ENCODE data around the gene ZNF425. TPM values are rescaled to one million over a fixed set of nuclear protein-coding genes. Genes with fewer than 3 reads are reported as not detected.

Gene ZNF425, protein sequence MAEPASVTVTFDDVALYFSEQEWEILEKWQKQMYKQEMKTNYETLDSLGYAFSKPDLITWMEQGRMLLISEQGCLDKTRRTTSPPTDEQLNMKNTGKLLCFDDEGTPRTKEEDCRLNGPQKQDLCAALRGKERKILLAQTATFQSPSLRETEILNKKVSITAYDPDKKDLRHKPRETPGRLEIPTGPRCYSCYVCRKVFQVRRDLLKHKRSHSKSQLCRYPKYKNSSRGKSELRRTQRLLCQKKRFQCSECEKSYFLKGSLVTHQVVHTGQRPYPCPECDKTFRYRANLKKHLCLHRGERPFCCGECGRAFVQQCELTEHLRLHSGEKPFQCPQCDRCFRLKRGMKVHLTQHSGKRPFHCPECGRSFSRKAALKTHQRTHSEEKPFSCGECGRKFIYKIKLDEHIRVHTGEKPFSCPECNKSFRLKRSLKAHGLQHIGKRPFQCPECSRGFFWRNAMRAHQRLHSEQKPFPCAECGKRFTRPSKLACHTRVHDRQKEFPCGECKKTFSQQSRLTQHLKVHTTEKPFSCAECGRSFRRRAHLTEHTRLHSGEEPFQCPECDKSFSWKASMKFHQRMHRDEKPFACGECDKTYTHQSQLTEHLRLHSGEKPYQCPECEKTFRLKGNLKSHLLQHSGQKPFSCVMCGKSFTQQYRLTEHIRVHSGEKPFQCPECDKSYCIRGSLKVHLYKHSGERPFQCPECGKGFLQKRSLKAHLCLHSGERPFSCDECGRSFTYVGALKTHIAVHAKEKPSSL
- 2.2 TPM for polyA plus RNA-seq (2013, experiment 1 of 2)
- 2.2 TPM for polyA plus RNA-seq (2013, experiment 2 of 2)

DNA sequence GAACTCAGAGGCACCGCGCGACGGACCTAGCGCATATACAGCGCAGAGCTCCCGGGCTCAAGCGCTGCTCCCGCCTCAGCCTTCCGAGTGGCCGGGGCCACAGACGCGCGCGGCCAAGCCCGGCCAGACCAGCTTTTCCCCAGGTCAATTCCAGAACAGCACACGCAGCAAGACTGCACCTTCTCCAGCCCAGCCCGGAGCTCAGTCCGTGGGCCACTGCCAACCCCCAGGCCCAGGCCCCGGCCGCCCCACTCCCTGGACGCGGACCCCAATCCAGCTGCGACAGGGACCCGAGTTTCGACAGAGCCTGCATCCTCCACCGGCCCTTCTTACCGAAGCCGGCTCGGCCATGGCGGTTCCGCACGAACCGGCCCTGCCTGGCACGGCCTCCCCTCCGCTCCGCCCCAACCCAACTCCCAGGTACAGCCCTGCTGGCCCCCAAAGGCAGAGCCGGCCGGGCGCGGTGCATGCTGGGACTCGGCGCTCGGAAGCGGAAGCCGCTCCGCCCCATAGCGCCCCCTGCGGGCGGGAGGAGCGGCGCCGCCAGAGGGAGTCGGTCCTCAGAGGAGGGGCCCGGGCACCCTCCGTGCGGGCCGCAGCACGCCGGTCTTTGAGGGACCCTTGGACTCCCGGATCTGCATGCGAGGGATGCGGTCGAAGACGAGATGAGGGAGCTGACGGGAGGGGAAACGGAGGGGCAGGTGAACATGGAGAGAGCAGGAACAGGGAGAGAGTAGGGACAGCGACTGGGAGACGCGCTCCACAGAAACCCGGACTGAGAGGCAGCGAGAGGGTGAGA, at the start of gene ZNF425:
Gene ZNF425 (minus strand): TSS at position 462 of the 799 bp plus-strand sequence. CDS start 111 bp downstream, at position 351.
- peak within 1 kb of the TSS; percentile 86 for H2BK15ac ChIP-seq (ENCODE audit: low read depth, poor library complexity, severe bottlenecking)
- no peaks in the 10 kb centered on the region for H3K27me3 ChIP-seq (ENCODE audit: control insufficient read depth in 1 of 2, insufficient read depth in 1 of 2, low read length in 2 of 2)
- peaks cover 10 to 13% of the 10 kb centered on the region in 2 experiments for H3K36me3 ChIP-seq (ENCODE audit: control insufficient read depth in 1 of 2, insufficient read depth in 2 of 2, low read depth in 1 of 2, low read length in 2 of 2)
- H4K8ac ChIP-seq (ENCODE audit: low read length), result peak within 1 kb of the TSS; percentile 96
- H3K4me2 ChIP-seq (ENCODE audit: low read length, poor library complexity, severe bottlenecking), result peak within 1 kb of the TSS; percentile 70
- DNase-seq, result peak; percentile 93
- H2BK5ac ChIP-seq (ENCODE audit: low read depth, low read length, poor library complexity, severe bottlenecking), result peak within 1 kb of the TSS; percentile 77
- H3K18ac ChIP-seq (ENCODE audit: low read depth in 1 of 2, low read length in 2 of 2), result peak within 1 kb of the TSS; percentile 95 to 98
- H2AFZ ChIP-seq (ENCODE audit: low read depth, low read length), result peak within 1 kb of the TSS; percentile 60
- peak within 1 kb of the TSS; percentile 87 to 100 for H3K4me3 ChIP-seq (ENCODE audit: insufficient read depth in 1 of 2, low read depth in 1 of 2, low read length in 2 of 2)
- H3K9ac ChIP-seq (ENCODE audit: low read length), result peak within 1 kb of the TSS; percentile 98
- H3K4ac ChIP-seq (ENCODE audit: low read depth in 1 of 2, low read length in 2 of 2), result peak within 1 kb of the TSS; percentile 69 to 94
- peak within 1 kb of the TSS; percentile 94 for H2BK120ac ChIP-seq (ENCODE audit: low read depth, low read length)
- H3K9me3 ChIP-seq (ENCODE audit: control insufficient read depth, low read length), result peaks cover 7% of the 10 kb centered on the region
- WGBS, result under 1% methylated on average over 72 of the region's 72 CpGs
- H2BK12ac ChIP-seq (ENCODE audit: low read length in 2 of 2), result no peak within 1 kb of the TSS
- peaks cover 13% of the 10 kb centered on the region for H3K79me1 ChIP-seq (replicated peaks; ENCODE audit: low read length, poor library complexity, severe bottlenecking)
- H3K23ac ChIP-seq (ENCODE audit: low read length in 2 of 2), result no peak within 1 kb of the TSS
- no peak within 1 kb of the TSS for H2AK5ac ChIP-seq (ENCODE audit: low read length, severe bottlenecking)
- peak within 1 kb of the TSS in 1 of 2 experiments; percentile 91 for H3K14ac ChIP-seq (ENCODE audit: low read length in 2 of 2)
- H3K27ac ChIP-seq (ENCODE audit: low read length, poor library complexity, severe bottlenecking), result peak within 1 kb of the TSS; percentile 87
- peak within 1 kb of the TSS; percentile 88 for H4K91ac ChIP-seq (ENCODE audit: low read length)
- peaks cover 3% of the 10 kb centered on the region for H3K4me1 ChIP-seq (ENCODE audit: control insufficient read depth, insufficient read depth, low read depth, low read length)

DNA sequence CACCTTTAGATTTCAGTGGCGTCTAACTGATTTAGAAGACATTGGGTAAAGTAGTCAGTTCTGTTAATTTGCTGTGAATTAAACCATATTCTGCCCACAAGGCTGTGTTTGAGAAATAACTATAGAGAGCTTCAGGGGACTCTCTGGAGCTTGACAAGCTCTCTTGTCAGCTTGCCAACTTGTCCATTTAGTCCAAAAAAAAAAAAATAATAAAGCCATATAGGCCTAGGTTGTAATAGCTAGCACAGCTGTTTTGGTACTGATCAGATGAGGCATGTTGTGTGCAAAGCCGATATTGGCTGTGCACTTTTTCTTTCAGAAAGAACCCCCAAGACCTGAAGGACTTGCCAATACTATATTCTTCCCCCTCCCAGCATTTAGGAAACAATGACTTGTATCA, 49.0 kb upstream of the ZNF425 start:
- Histone ChIP-seq H2BK15ac (ENCODE audit: low read depth, poor library complexity, severe bottlenecking) (no peak overlapping the region), H3K79me1 (replicated peaks; ENCODE audit: low read length, poor library complexity, severe bottlenecking) (peaks cover 26% of the 10 kb centered on the region), H3K4me1 (ENCODE audit: control insufficient read depth, insufficient read depth, low read depth, low read length) (peaks cover 1% of the 10 kb centered on the region), H3K18ac (ENCODE audit: low read depth in 1 of 2, low read length in 2 of 2) (no peak overlapping the region), H3K4ac (ENCODE audit: low read depth in 1 of 2, low read length in 2 of 2) (no peak overlapping the region), H3K36me3 (ENCODE audit: control insufficient read depth in 1 of 2, insufficient read depth in 2 of 2, low read depth in 1 of 2, low read length in 2 of 2) (peaks cover 27 to 76% of the 10 kb centered on the region in 2 experiments), H4K8ac (ENCODE audit: low read length) (no peak overlapping the region), H4K91ac (ENCODE audit: low read length) (no peak overlapping the region), H2BK5ac (ENCODE audit: low read depth, low read length, poor library complexity, severe bottlenecking) (no peak overlapping the region), H3K14ac (ENCODE audit: low read length in 2 of 2) (no peak overlapping the region), H3K27me3 (ENCODE audit: control insufficient read depth in 1 of 2, insufficient read depth in 1 of 2, low read length in 2 of 2) (no peaks in the 10 kb centered on the region), H3K4me3 (ENCODE audit: insufficient read depth in 1 of 2, low read depth in 1 of 2, low read length in 2 of 2) (no peak overlapping the region), H3K9me3 (ENCODE audit: control insufficient read depth, low read length) (no peaks in the 10 kb centered on the region), H2AK5ac (ENCODE audit: low read length, severe bottlenecking) (no peak overlapping the region), H2AFZ (ENCODE audit: low read depth, low read length) (no peak overlapping the region), H2BK12ac (ENCODE audit: low read length in 2 of 2) (no peak overlapping the region), H3K9ac (ENCODE audit: low read length) (no peak overlapping the region), H3K4me2 (ENCODE audit: low read length, poor library complexity, severe bottlenecking) (no peak overlapping the region), H3K23ac (ENCODE audit: low read length in 2 of 2) (no peak overlapping the region), H3K27ac (ENCODE audit: low read length, poor library complexity, severe bottlenecking) (no peak overlapping the region), H2BK120ac (ENCODE audit: low read depth, low read length) (no peak overlapping the region)
- WGBS, result 100% methylated on average over 1 of the region's 2 CpGs
- no peak for DNase-seq

DNA sequence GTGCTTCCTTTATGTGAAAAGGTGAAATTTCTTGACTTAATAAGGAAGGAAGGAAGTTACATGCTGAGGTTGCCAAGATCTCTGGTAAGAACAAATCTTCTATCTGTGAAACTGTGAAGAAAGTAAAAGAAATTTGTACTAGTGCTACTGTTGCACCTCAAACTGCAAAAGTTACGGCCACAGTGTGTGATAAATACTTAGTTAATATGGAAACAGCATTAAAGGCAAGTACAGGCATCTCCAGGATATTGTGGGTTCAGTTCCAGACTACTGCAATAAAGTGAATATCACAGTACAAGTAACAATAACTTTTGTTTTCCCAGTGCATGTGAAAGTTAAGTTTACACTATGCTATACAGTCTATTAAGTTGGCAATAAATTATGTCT, 46.4 kb upstream of the ZNF425 start:
- Histone ChIP-seq H3K4me1 (ENCODE audit: control insufficient read depth, insufficient read depth, low read depth, low read length) (no peaks in the 10 kb centered on the region), H2BK5ac (ENCODE audit: low read depth, low read length, poor library complexity, severe bottlenecking) (no peak overlapping the region), H2AK5ac (ENCODE audit: low read length, severe bottlenecking) (no peak overlapping the region), H2AFZ (ENCODE audit: low read depth, low read length) (no peak overlapping the region), H3K9ac (ENCODE audit: low read length) (no peak overlapping the region), H3K4me2 (ENCODE audit: low read length, poor library complexity, severe bottlenecking) (no peak overlapping the region), H3K27me3 (ENCODE audit: control insufficient read depth in 1 of 2, insufficient read depth in 1 of 2, low read length in 2 of 2) (no peaks in the 10 kb centered on the region), H2BK120ac (ENCODE audit: low read depth, low read length) (no peak overlapping the region), H3K23ac (ENCODE audit: low read length in 2 of 2) (no peak overlapping the region), H3K18ac (ENCODE audit: low read depth in 1 of 2, low read length in 2 of 2) (no peak overlapping the region), H3K4ac (ENCODE audit: low read depth in 1 of 2, low read length in 2 of 2) (no peak overlapping the region), H3K9me3 (ENCODE audit: control insufficient read depth, low read length) (no peaks in the 10 kb centered on the region), H2BK12ac (ENCODE audit: low read length in 2 of 2) (no peak overlapping the region), H2BK15ac (ENCODE audit: low read depth, poor library complexity, severe bottlenecking) (no peak overlapping the region), H4K8ac (ENCODE audit: low read length) (no peak overlapping the region), H3K79me1 (replicated peaks; ENCODE audit: low read length, poor library complexity, severe bottlenecking) (peaks cover 27% of the 10 kb centered on the region), H3K14ac (ENCODE audit: low read length in 2 of 2) (no peak overlapping the region), H3K4me3 (ENCODE audit: insufficient read depth in 1 of 2, low read depth in 1 of 2, low read length in 2 of 2) (no peak overlapping the region), H4K91ac (ENCODE audit: low read length) (no peak overlapping the region), H3K27ac (ENCODE audit: low read length, poor library complexity, severe bottlenecking) (no peak overlapping the region), H3K36me3 (ENCODE audit: control insufficient read depth in 1 of 2, insufficient read depth in 2 of 2, low read depth in 1 of 2, low read length in 2 of 2) (peaks cover 24 to 76% of the 10 kb centered on the region in 2 experiments)
- no peak for DNase-seq
- 93% methylated on average over 1 of the region's 1 CpG for WGBS

Measured in mesenchymal stem cell (in vitro differentiated cells and primary cell).